ENCODE results near the gene PPP1R12B. TPM values are rescaled to one million over a fixed set of nuclear protein-coding genes. Genes with fewer than 3 reads are reported as not detected.

PPP1R12B gene
- total RNA-seq, result 19.4 and 21.9 TPM in 2 replicates

GRCh38 chr1:202348509-202349205, at the start of gene PPP1R12B:
Gene PPP1R12B, plus strand, starts transcription at chr1:202348699. Its CDS starts 153 bp downstream, at chr1:202348852.

Other genes starting within 250 kb of the PPP1R12B start
- gene GPR37L1, start 225.8 kb upstream of the PPP1R12B start, total RNA-seq, result 0.03 TPM in 1 of 2 replicates, not detected in the other
- gene ARL8A, start 204.0 kb upstream of the PPP1R12B start, total RNA-seq, result 26.2 and 36.1 TPM in 2 replicates
- gene PTPN7, start 188.1 kb upstream of the PPP1R12B start, total RNA-seq, result not detected in 2 replicates
- not detected in 2 replicates for gene LGR6, start 154.9 kb upstream of the PPP1R12B start, total RNA-seq
- 5.0 and 9.1 TPM in 2 replicates for gene UBE2T, start 6.8 kb upstream of the PPP1R12B start, total RNA-seq

All from smooth muscle cell of the pulmonary artery (primary cell).